HepG2 (cell line): Measurements from ENCODE around the gene HERC5. TPM values are rescaled to one million over a fixed set of nuclear protein-coding genes. Genes with fewer than 3 reads are reported as not detected.

Experiments used
- ATAD3A ChIP-seq: sonication (generic); formaldehyde crosslinking; IDR thresholded peaks from 2 replicates; pipeline ENCODE4 v1.4.0; 2020; ENCODE audit warnings: missing genetic modification reagents
- CAMTA2 ChIP-seq: sonication (generic); formaldehyde crosslinking; IDR thresholded peaks from 2 replicates; pipeline ENCODE4 v1.4.0; 2020; ENCODE audit warnings: mild to moderate bottlenecking, missing genetic modification reagents, borderline replicate concordance
- CREB1 ChIP-seq, 2 experiments: fragments of 450-650 bp in 1 of 2; IDR thresholded peaks; 2 replicates each; pipeline ENCODE4 v1.6.1; 2016 to 2017; ENCODE audit warnings: control low read depth in 1 of 2, mild to moderate bottlenecking in 1 of 2, missing compliant biosample characterization in 1 of 2, missing genetic modification characterization in 1 of 2
- ELF1 ChIP-seq: sonication (generic); formaldehyde crosslinking; IDR thresholded peaks from 2 replicates; pipeline ENCODE4 v1.4.0; 2020; ENCODE audit warnings: missing genetic modification reagents
- EZH2 ChIP-seq: conservative IDR thresholded peaks from 2 replicates; pipeline ENCODE4 v1.6.1; 2012; ENCODE audit warnings: mild to moderate bottlenecking, low read depth, low read length, moderate library complexity
- GATAD2A ChIP-seq: IDR thresholded peaks from 2 replicates; pipeline ENCODE4 v1.6.1; 2016
- JUND ChIP-seq: sonication (generic); formaldehyde crosslinking; IDR thresholded peaks from 2 replicates; pipeline ENCODE4 v1.8.0; 2022; ENCODE audit warnings: mild to moderate bottlenecking, missing genetic modification reagents
- KAT2B ChIP-seq: fragments of 150-350 bp; IDR thresholded peaks from 2 replicates; pipeline ENCODE4 v1.6.1; 2014; ENCODE audit warnings: low read depth, low read length, borderline replicate concordance
- KDM1A ChIP-seq: IDR thresholded peaks from 2 replicates; pipeline ENCODE4 v1.6.1; 2016; ENCODE audit warnings: missing compliant biosample characterization
- MTA3 ChIP-seq: sonication (generic); formaldehyde crosslinking; IDR thresholded peaks from 2 replicates; pipeline ENCODE4 v1.4.0; 2020; ENCODE audit warnings: missing genetic modification reagents
- NR2F2 ChIP-seq: IDR thresholded peaks from 2 replicates; pipeline ENCODE4 v1.6.1; 2012; ENCODE audit warnings: low read depth, inconsistent platforms, borderline replicate concordance
- PRMT3 ChIP-seq: sonication (generic); formaldehyde crosslinking; IDR thresholded peaks from 2 replicates; pipeline ENCODE4 v1.8.1; 2022; ENCODE audit warnings: low read depth, mild to moderate bottlenecking, moderate library complexity, missing genetic modification reagents, borderline replicate concordance
- TBL1XR1 ChIP-seq: fragments of 150-350 bp; IDR thresholded peaks from 2 replicates; pipeline ENCODE4 v1.6.1; 2014; ENCODE audit warnings: borderline replicate concordance, low read length; ENCODE audit not compliant: partially characterized antibody
- THAP7 ChIP-seq: sonication (generic); formaldehyde crosslinking; IDR thresholded peaks from 2 replicates; pipeline ENCODE4 v1.8.1; 2023; ENCODE audit warnings: mild to moderate bottlenecking, missing genetic modification reagents
- TOE1 ChIP-seq: sonication (generic); formaldehyde crosslinking; IDR thresholded peaks from 2 replicates; pipeline ENCODE4 v1.4.0; 2020; ENCODE audit warnings: mild to moderate bottlenecking, missing genetic modification reagents
- ZFP36L1 ChIP-seq: sonication (generic); formaldehyde crosslinking; IDR thresholded peaks from 2 replicates; pipeline ENCODE4 v1.8.0; 2022; ENCODE audit warnings: mild to moderate bottlenecking, missing genetic modification reagents, moderate library complexity
- ZIK1 ChIP-seq: sonication (generic); formaldehyde crosslinking; IDR thresholded peaks from 2 replicates; pipeline ENCODE4 v1.5.0; 2020; ENCODE audit warnings: mild to moderate bottlenecking, low read depth, missing genetic modification reagents, borderline replicate concordance
- ZNF383 ChIP-seq: sonication (generic); formaldehyde crosslinking; IDR thresholded peaks from 2 replicates; pipeline ENCODE4 v1.4.0; 2020; ENCODE audit warnings: missing genetic modification reagents, mild to moderate bottlenecking, borderline replicate concordance
- ZNF564 ChIP-seq: sonication (generic); formaldehyde crosslinking; IDR thresholded peaks from 2 replicates; pipeline ENCODE4 v1.8.1; 2023; ENCODE audit warnings: mild to moderate bottlenecking, missing genetic modification reagents
- ZNF660 ChIP-seq: sonication (generic); formaldehyde crosslinking; IDR thresholded peaks from 2 replicates; pipeline ENCODE4 v1.5.1; 2020; ENCODE audit warnings: mild to moderate bottlenecking, low read depth, missing genetic modification reagents, borderline replicate concordance
- ZSCAN25 ChIP-seq: sonication (generic); formaldehyde crosslinking; IDR thresholded peaks from 2 replicates; pipeline ENCODE4 v1.8.0; 2022; ENCODE audit warnings: mild to moderate bottlenecking, missing genetic modification reagents
- polyA plus RNA-seq, 8 experiments: library from polyadenylated mRNA; depleted of rRNA in 3 of 8; stranded (reverse) in 7 of 8; unstranded in 1 of 8; fragments of >200 nt; fragmentation: Illumina TruSeq in 4 of 8; extraction: Trizol in 4 of 8; gene quantifications; 2 replicates each; pipeline versions ENCODE4 v1.2.1 to v1.2.3, GENCODE V29; 2011 to 2016; ENCODE audit warnings: low read depth in 4 of 8, missing spikeins in 1 of 8, mixed read lengths in 1 of 8; ENCODE audit not compliant: insufficient read depth in 1 of 8
- total RNA-seq, 5 experiments: library from RNA; depleted of rRNA; stranded (reverse); fragments of >200 nt; fragmentation: Illumina TruSeq; extraction: Trizol; gene quantifications; 2 replicates each; pipeline ENCODE4 v1.2.3, GENCODE V29; 2016; ENCODE audit warnings: low read depth in 1 of 5
- TF ChIP-seq, protein P1 (sequence below): sonication (generic); formaldehyde crosslinking; IDR thresholded peaks from 2 replicates; pipeline ENCODE4 v1.4.0; 2020; ENCODE audit warnings: mild to moderate bottlenecking, missing genetic modification reagents
- TF ChIP-seq, protein P2 (sequence below): sonication (generic); formaldehyde crosslinking; IDR thresholded peaks from 2 replicates; pipeline ENCODE4 v1.5.0; 2020; ENCODE audit warnings: missing genetic modification reagents
- TF ChIP-seq, protein P3 (sequence below): sonication (generic); formaldehyde crosslinking; conservative IDR thresholded peaks from 2 replicates; pipeline ENCODE4 v1.8.0; 2022; ENCODE audit warnings: missing genetic modification reagents
- TF ChIP-seq, protein P4 (sequence below): sonication (generic); formaldehyde crosslinking; IDR thresholded peaks from 2 replicates; pipeline ENCODE4 v1.5.0; 2020; ENCODE audit warnings: missing genetic modification reagents, mild to moderate bottlenecking, borderline replicate concordance

Gene HERC5
- total and polyA plus RNA-seq, 2 of the 13 experiments (the other 11 are each of a cell fraction or from before 2014, with no cell fraction given), result 0.13 to 0.33 TPM

GRCh38 chr4:88523325-88524129, 66.6 kb downstream of the HERC5 start, which contains the start of gene PYURF (continued):
- 0 out of 2 replicates have a peak, but pooled peaks have one; percentile 18 for TF ChIP-seq ZSCAN25 (CRISPR knock-in tag)
- TF ChIP-seq ATAD3A (CRISPR knock-in tag), result peak; percentile 18; the same call in 1 of the 2 replicates
- peak; percentile 95; the same call in 1 of the 2 replicates for TF ChIP-seq THAP7 (CRISPR knock-in tag)
- TF ChIP-seq CREB1 (IDR thresholded peaks at IDR 0.05), result no peak
- TF ChIP-seq CREB1 (CRISPR knock-in tag; IDR thresholded peaks at IDR 0.05), result no peak; the same call in 1 of the 2 replicates
- no peak for TF ChIP-seq ZNF660
- no peak for TF ChIP-seq MTA3 (CRISPR knock-in tag)
- TF ChIP-seq PRMT3 (CRISPR knock-in tag), result no peak; the same call in 1 of the 2 replicates
- TF ChIP-seq, protein P1, sequence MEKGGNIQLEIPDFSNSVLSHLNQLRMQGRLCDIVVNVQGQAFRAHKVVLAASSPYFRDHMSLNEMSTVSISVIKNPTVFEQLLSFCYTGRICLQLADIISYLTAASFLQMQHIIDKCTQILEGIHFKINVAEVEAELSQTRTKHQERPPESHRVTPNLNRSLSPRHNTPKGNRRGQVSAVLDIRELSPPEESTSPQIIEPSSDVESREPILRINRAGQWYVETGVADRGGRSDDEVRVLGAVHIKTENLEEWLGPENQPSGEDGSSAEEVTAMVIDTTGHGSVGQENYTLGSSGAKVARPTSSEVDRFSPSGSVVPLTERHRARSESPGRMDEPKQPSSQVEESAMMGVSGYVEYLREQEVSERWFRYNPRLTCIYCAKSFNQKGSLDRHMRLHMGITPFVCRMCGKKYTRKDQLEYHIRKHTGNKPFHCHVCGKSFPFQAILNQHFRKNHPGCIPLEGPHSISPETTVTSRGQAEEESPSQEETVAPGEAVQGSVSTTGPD, result no peak
- TF ChIP-seq CAMTA2 (CRISPR knock-in tag), result peak; percentile 39; the same call in 1 of the 2 replicates
- peak; percentile 77 for TF ChIP-seq ELF1 (CRISPR knock-in tag)
- TF ChIP-seq KAT2B, result no peak
- TF ChIP-seq, protein P2, sequence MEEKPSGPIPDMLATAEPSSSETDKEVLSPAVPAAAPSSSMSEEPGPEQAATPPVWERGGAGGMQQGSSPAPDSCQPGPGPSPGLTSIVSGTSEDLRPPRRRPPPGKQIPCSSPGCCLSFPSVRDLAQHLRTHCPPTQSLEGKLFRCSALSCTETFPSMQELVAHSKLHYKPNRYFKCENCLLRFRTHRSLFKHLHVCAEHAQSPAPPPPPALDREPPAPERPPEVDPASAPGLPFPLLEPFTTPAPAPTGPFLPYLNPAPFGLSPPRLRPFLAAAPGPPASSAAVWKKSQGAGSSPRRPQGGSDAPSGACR (CRISPR knock-in tag), result peak; percentile 90; the same call in 1 of the 2 replicates
- TF ChIP-seq JUND (CRISPR knock-in tag), result 0 out of 2 replicates have a peak, but pooled peaks have one; percentile 45
- no peak for TF ChIP-seq NR2F2
- peak; percentile 93; the same call in 1 of the 2 replicates for TF ChIP-seq ZFP36L1 (CRISPR knock-in tag)
- TF ChIP-seq ZNF383, result no peak
- TF ChIP-seq ZIK1 (CRISPR knock-in tag), result peak; percentile 97; the same call in 1 of the 2 replicates
- TF ChIP-seq ZNF564 (CRISPR knock-in tag), result peak; percentile 82; the same call in 1 of the 2 replicates
- TF ChIP-seq TOE1 (CRISPR knock-in tag), result peak; percentile 60; the same call in 1 of the 2 replicates
- TF ChIP-seq, protein P3, sequence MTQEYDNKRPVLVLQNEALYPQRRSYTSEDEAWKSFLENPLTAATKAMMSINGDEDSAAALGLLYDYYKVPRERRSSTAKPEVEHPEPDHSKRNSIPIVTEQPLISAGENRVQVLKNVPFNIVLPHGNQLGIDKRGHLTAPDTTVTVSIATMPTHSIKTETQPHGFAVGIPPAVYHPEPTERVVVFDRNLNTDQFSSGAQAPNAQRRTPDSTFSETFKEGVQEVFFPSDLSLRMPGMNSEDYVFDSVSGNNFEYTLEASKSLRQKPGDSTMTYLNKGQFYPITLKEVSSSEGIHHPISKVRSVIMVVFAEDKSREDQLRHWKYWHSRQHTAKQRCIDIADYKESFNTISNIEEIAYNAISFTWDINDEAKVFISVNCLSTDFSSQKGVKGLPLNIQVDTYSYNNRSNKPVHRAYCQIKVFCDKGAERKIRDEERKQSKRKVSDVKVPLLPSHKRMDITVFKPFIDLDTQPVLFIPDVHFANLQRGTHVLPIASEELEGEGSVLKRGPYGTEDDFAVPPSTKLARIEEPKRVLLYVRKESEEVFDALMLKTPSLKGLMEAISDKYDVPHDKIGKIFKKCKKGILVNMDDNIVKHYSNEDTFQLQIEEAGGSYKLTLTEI (CRISPR knock-in tag), result no peak
- TF ChIP-seq, protein P4, sequence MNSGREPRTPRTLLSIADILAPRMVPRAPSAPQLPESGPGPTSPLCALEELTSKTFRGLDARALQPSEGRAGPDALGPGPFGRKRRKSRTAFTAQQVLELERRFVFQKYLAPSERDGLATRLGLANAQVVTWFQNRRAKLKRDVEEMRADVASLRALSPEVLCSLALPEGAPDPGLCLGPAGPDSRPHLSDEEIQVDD (CRISPR knock-in tag), result peak; percentile 55
- TF ChIP-seq GATAD2A (CRISPR knock-in tag), result peak; percentile 60
- 0 out of 2 replicates have a peak, but pooled peaks have one; percentile 32 for TF ChIP-seq KDM1A (CRISPR knock-in tag)
- no peak for TF ChIP-seq TBL1XR1
- TF ChIP-seq EZH2, result no peak
